ENCODE measurements around the gene CARD11. TPM values are rescaled to one million over a fixed set of nuclear protein-coding genes. Genes with fewer than 3 reads are reported as not detected.

The CARD11 gene
- total and polyA plus RNA-seq, 2 donors (not counting 1 experiment from before 2014, with no cell fraction given): 129 to 135 TPM

DNA sequence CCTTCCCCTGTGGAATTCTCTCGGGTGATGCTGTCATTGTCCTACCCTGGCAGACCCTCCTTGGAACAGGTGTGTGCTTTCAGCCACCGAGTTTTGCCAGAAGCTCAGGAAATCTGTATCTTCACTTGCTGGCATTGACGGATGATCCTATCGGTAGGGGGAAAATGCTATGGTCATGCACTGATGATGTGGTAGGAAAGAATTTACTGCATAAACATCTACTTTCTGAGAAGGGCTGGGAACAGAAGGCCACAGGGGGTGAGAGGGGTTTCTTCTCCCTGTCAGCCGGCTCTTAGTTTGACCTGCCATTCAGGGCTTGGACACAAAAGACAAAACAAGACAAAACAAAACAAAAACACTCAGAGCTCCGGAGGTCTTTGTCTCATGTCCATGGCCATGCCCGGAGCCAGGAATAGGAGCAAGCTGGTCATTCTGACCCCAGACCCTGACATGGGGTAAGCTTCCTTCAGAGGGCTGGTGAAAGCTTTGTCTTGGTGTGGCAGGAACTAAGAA lies 43.6 kb upstream of the CARD11 start:
- DNase-seq: no peak
- Mint-ChIP-seq H3K27ac (no peak overlapping the region), H3K9me3 (ENCODE audit: insufficient read depth) (no peaks in the 10 kb centered on the region), H3K27me3 (no peaks in the 10 kb centered on the region), H3K4me1 (peaks cover 21% of the 10 kb centered on the region), H3K4me3 (no peak overlapping the region)
- H2AFZ ChIP-seq (ENCODE audit: insufficient read depth, low read depth, low read length, poor library complexity, severe bottlenecking): no peak overlapping the region
- H3K9me3 ChIP-seq (ENCODE audit: control extremely low read depth in 1 of 3, control insufficient read depth in 2 of 3, insufficient read depth in 1 of 3, low read length in 2 of 3): peaks cover 0 to 5% (median 0%) of the 10 kb centered on the region in 3 donors
- H4K20me1 ChIP-seq (ENCODE audit: control insufficient read depth, insufficient read depth, low read length, poor library complexity, severe bottlenecking): no peaks in the 10 kb centered on the region
- intact Hi-C loops (cut with micrococcal nuclease): no loop called here
- no peak for ATAC-seq (ENCODE audit: low read depth)
- H3K27ac ChIP-seq (ENCODE audit: low read length in 2 of 2): no peak overlapping the region
- WGBS (ENCODE audit: insufficient coverage): 79% methylated on average over 6 of the region's 7 CpGs
- CTCF ChIA-PET: interaction anchor here (0.7 to 2.8 kb wide), 4 partner anchors 18 to 66 kb away, joined by 3 to 8 read pairs (median 6); no protein-coding TSS in a partner anchor
- H3K9ac ChIP-seq (ENCODE audit: low read length): no peak overlapping the region
- no peaks in the 10 kb centered on the region for H3K79me2 ChIP-seq (ENCODE audit: control insufficient read depth, insufficient read depth, low read length)
- no peak for TF ChIP-seq EZH2 (IDR thresholded peaks at IDR 0.05; ENCODE audit: borderline replicate concordance, insufficient read depth, low read depth, low read length, poor library complexity, severe bottlenecking)
- TF ChIP-seq, protein P1, sequence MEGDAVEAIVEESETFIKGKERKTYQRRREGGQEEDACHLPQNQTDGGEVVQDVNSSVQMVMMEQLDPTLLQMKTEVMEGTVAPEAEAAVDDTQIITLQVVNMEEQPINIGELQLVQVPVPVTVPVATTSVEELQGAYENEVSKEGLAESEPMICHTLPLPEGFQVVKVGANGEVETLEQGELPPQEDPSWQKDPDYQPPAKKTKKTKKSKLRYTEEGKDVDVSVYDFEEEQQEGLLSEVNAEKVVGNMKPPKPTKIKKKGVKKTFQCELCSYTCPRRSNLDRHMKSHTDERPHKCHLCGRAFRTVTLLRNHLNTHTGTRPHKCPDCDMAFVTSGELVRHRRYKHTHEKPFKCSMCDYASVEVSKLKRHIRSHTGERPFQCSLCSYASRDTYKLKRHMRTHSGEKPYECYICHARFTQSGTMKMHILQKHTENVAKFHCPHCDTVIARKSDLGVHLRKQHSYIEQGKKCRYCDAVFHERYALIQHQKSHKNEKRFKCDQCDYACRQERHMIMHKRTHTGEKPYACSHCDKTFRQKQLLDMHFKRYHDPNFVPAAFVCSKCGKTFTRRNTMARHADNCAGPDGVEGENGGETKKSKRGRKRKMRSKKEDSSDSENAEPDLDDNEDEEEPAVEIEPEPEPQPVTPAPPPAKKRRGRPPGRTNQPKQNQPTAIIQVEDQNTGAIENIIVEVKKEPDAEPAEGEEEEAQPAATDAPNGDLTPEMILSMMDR (IDR thresholded peaks at IDR 0.05): no peak
- peaks cover 20 to 25% of the 10 kb centered on the region in 2 donors for H3K4me1 ChIP-seq (ENCODE audit: control insufficient read depth in 2 of 2, insufficient read depth in 2 of 2, low read length in 2 of 2)
- H3K36me3 ChIP-seq (replicated peaks in 1 of 2; ENCODE audit: control extremely low read depth in 1 of 2, control insufficient read depth in 1 of 2, extremely low read depth in 1 of 2, insufficient read depth in 2 of 2, low read length in 1 of 2): no peaks in the 10 kb centered on the region
- no peaks in the 10 kb centered on the region for H3K27me3 ChIP-seq (replicated peaks in 1 of 4; ENCODE audit: control extremely low read depth in 1 of 4, control insufficient read depth in 3 of 4, insufficient read depth in 4 of 4, low read length in 3 of 4)
- H3K4me3 ChIP-seq (ENCODE audit: control extremely low read depth in 1 of 5, extremely low read depth in 1 of 5, insufficient read depth in 1 of 5, low read depth in 2 of 5, low read length in 4 of 5): no peak overlapping the region
- POLR2A ChIA-PET: interaction anchor here (0.5 kb wide), 1 partner anchor 527 kb away, joined by 3 read pairs; no protein-coding TSS in a partner anchor
- no peak overlapping the region for H3K4me2 ChIP-seq (replicated peaks; ENCODE audit: low read depth, low read length, poor library complexity, severe bottlenecking)

DNA sequence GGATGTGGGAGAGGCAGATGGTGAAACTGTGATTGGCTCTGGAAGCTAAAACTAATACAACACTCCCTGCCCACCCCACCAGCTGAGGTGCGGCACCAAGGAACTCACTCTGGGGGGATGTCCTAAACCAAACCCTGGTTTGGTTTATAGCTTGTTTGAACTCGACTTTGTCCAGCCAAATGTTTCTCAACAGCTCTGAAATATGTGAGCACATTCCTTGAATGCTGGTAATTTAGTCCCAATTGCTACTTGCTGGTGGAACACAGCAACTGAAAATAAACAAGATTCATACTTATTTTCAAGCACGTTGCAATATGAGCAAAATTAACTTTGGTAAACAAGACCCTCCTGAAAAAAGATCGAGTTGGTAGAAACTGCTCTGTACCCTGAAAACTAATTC lies 39.7 kb upstream of the CARD11 start:
- Histone ChIP-seq H4K20me1 (ENCODE audit: control insufficient read depth, insufficient read depth, low read length, poor library complexity, severe bottlenecking) (no peaks in the 10 kb centered on the region), H3K36me3 (replicated peaks in 1 of 2; ENCODE audit: control extremely low read depth in 1 of 2, control insufficient read depth in 1 of 2, extremely low read depth in 1 of 2, insufficient read depth in 2 of 2, low read length in 1 of 2) (no peaks in the 10 kb centered on the region), H3K27ac (ENCODE audit: low read length in 2 of 2) (no peak overlapping the region), H3K4me1 (ENCODE audit: control insufficient read depth in 2 of 2, insufficient read depth in 2 of 2, low read length in 2 of 2) (peaks cover 13 to 20% of the 10 kb centered on the region in 2 donors), H3K9me3 (ENCODE audit: control extremely low read depth in 1 of 3, control insufficient read depth in 2 of 3, insufficient read depth in 1 of 3, low read length in 2 of 3) (peaks cover 0 to 11% (median 0%) of the 10 kb centered on the region in 3 donors), H3K79me2 (ENCODE audit: control insufficient read depth, insufficient read depth, low read length) (no peaks in the 10 kb centered on the region), H3K27me3 (replicated peaks in 1 of 4; ENCODE audit: control extremely low read depth in 1 of 4, control insufficient read depth in 3 of 4, insufficient read depth in 4 of 4, low read length in 3 of 4) (no peaks in the 10 kb centered on the region), H2AFZ (ENCODE audit: insufficient read depth, low read depth, low read length, poor library complexity, severe bottlenecking) (no peak overlapping the region), H3K4me3 (ENCODE audit: control extremely low read depth in 1 of 5, extremely low read depth in 1 of 5, insufficient read depth in 1 of 5, low read depth in 2 of 5, low read length in 4 of 5) (no peak overlapping the region), H3K4me2 (replicated peaks; ENCODE audit: low read depth, low read length, poor library complexity, severe bottlenecking) (no peak overlapping the region), H3K9ac (ENCODE audit: low read length) (no peak overlapping the region)
- Mint-ChIP-seq H3K9me3 (ENCODE audit: insufficient read depth) (no peaks in the 10 kb centered on the region), H3K4me3 (no peak overlapping the region), H3K27me3 (no peaks in the 10 kb centered on the region), H3K27ac (no peak overlapping the region), H3K4me1 (peaks cover 18% of the 10 kb centered on the region)
- CTCF ChIA-PET: interaction anchor here (1.4 to 1.6 kb wide), 2 partner anchors 9 to 18 kb away, joined by 5 read pairs; no protein-coding TSS in a partner anchor
- DNase-seq (no peak), ATAC-seq (ENCODE audit: low read depth) (no peak)
- WGBS (ENCODE audit: insufficient coverage): 98% methylated on average over 4 of the region's 4 CpGs
- POLR2A ChIA-PET: interaction anchor here (0.5 to 0.6 kb wide), 2 partner anchors 10 to 531 kb away, joined by 3 to 4 read pairs; no protein-coding TSS in a partner anchor
- intact Hi-C loops (cut with micrococcal nuclease): no loop called here
- no peak for TF ChIP-seq EZH2 (IDR thresholded peaks at IDR 0.05; ENCODE audit: borderline replicate concordance, insufficient read depth, low read depth, low read length, poor library complexity, severe bottlenecking)
- TF ChIP-seq, protein P1 (IDR thresholded peaks at IDR 0.05): no peak
